ENCODE data around the gene CD2BP2. TPM values are rescaled to one million over a fixed set of nuclear protein-coding genes. Genes with fewer than 3 reads are reported as not detected.

Gene CD2BP2
- total and polyA plus RNA-seq, 2 of the 8 experiments (the other 6 are each of a cell fraction or from before 2014, with no cell fraction given), result 22.4 to 55.3 TPM

- Histone ChIP-seq H2BK120ac (replicated peaks; ENCODE audit: low read depth, low read length) (no peak overlapping the region), H3K4ac (replicated peaks; ENCODE audit: insufficient read length, low read depth, low read length) (no peak overlapping the region), H3K79me2 (ENCODE audit: control insufficient read depth in 1 of 2, insufficient read depth in 2 of 2, low read length in 2 of 2) (peaks cover 5 to 21% of the 10 kb centered on the region in 2 experiments; a peak in 2 of 4 replicates), H3K79me1 (ENCODE audit: low read depth, low read length) (no peaks in the 10 kb centered on the region; the same call in 1 of the 2 replicates), H4K8ac (ENCODE audit: extremely low read depth, insufficient read depth, low read length) (peak overlapping the region; percentile 51; the same call in 1 of the 2 replicates), H4K91ac (replicated peaks; ENCODE audit: insufficient read length, low read length) (no peak overlapping the region), H2BK5ac (ENCODE audit: low read depth, low read length) (no peak overlapping the region), H3K9me3 (ENCODE audit: insufficient read depth in 2 of 2, low read depth in 1 of 2, low read length in 1 of 2) (no peaks in the 10 kb centered on the region), H3K36me3 (ENCODE audit: control insufficient read depth in 2 of 4, insufficient read depth in 4 of 4, low read length in 3 of 4) (peaks cover 4 to 21% (median 14%) of the 10 kb centered on the region in 4 experiments; a peak in 6 of 8 replicates), H3K4me3 (ENCODE audit: extremely low read depth in 1 of 4, insufficient read depth in 2 of 4, low read depth in 3 of 4, low read length in 4 of 4) (no peak overlapping the region), H3K23ac (ENCODE audit: insufficient read length) (no peak overlapping the region), H3K18ac (ENCODE audit: extremely low read depth, low read length) (no peak overlapping the region), H3K4me1 (replicated peaks in 1 of 4; ENCODE audit: control insufficient read depth in 3 of 4, insufficient read depth in 4 of 4, low read length in 3 of 4) (peaks cover 0 to 15% (median 9%) of the 10 kb centered on the region in 4 experiments; a peak in 6 of 7 replicates), H2AFZ (ENCODE audit: low read length) (no peak overlapping the region), H2BK15ac (ENCODE audit: low read length) (no peak overlapping the region), H3K9ac (replicated peaks in 1 of 4; ENCODE audit: extremely low read depth in 1 of 4, low read depth in 3 of 4, low read length in 3 of 4) (no peak overlapping the region), H3K4me2 (ENCODE audit: insufficient read depth in 1 of 2, low read depth in 2 of 2, low read length in 2 of 2) (no peak overlapping the region), H4K5ac (ENCODE audit: insufficient read length, low read depth, low read length) (no peak overlapping the region), H4K20me1 (replicated peaks in 1 of 2; ENCODE audit: control insufficient read depth in 1 of 2, insufficient read depth in 2 of 2, low read length in 2 of 2) (peaks cover 12 to 17% of the 10 kb centered on the region in 2 experiments), H3K27ac (ENCODE audit: low read depth, low read length) (no peak overlapping the region), H3K56ac (replicated peaks; ENCODE audit: insufficient read length, low read depth, low read length) (no peak overlapping the region), H3K27me3 (replicated peaks in 1 of 4; ENCODE audit: control insufficient read depth in 3 of 4, extremely low read depth in 1 of 4, insufficient read depth in 3 of 4, low read length in 3 of 4) (no peaks in the 10 kb centered on the region; a peak in 1 of 7 replicates), H2BK12ac (ENCODE audit: low read depth, low read length) (no peak overlapping the region), H2AK5ac (ENCODE audit: low read depth, low read length) (no peak overlapping the region), H3K14ac (ENCODE audit: insufficient read length) (no peak overlapping the region), H3K23me2 (ENCODE audit: low read depth, low read length) (peaks cover 11% of the 10 kb centered on the region; the same call in 1 of the 2 replicates), H2BK20ac (ENCODE audit: low read length) (no peak overlapping the region)
- ChIA-PET POLR2A (ENCODE audit: partially characterized antibody) (interaction anchor here (0.6 to 12.6 kb wide), 11 partner anchors 8 to 47 kb away, joined by 3 to 151 read pairs (median 15); partner anchors contain the start of genes CD2BP2, MYL11, SEPTIN1 and ZNF771), CTCF (ENCODE audit: partially characterized antibody) (interaction anchor here (0.7 to 2.6 kb wide), 5 partner anchors 11 to 261 kb away, joined by 3 to 23 read pairs (median 8); partner anchors contain the start of genes FBRS, SEPTIN1 and ZNF771)
- DNase-seq (ENCODE audit: low read depth in 1 of 2, low spot score in 2 of 2), result no peak
- 94% methylated on average over 28 of the region's 42 CpGs; no CpG with 5 or more reads in 1 of the 2 experiments for WGBS, 2 experiments (ENCODE audit: extremely low coverage in 1 of 2, insufficient coverage in 1 of 2, insufficient read length in 1 of 2, insufficient replicate concordance in 2 of 2, low coverage in 1 of 2, low lambda C conversion rate in 2 of 2, missing lambda C conversion rate in 1 of 2)
- no peak for FAIRE-seq
- no peak for TF ChIP-seq HDAC2 (IDR thresholded peaks at IDR 0.05; ENCODE audit: borderline replicate concordance in 1 of 2, low read depth in 2 of 2, low read length in 2 of 2)
Observed at GRCh38 chr16:30397776-30398660, 42.9 kb upstream of the CD2BP2 start.

Measured in H1 (cell line).